ENCODE data around the gene SP6.

SP6 gene

GRCh38 chr17:47812146-47812920 is 38.6 kb downstream of the SP6 start:
- DNase-seq (ENCODE audit: low read depth in 2 of 2): no peak

GRCh38 chr17:47811709-47812108 is 39.3 kb downstream of the SP6 start:
- DNase-seq (ENCODE audit: low read depth in 2 of 2): no peak

- no peak for DNase-seq (ENCODE audit: low read depth in 2 of 2)
Observed at GRCh38 chr17:47810901-47811635, 39.9 kb downstream of the SP6 start.

- DNase-seq (ENCODE audit: low read depth in 2 of 2): no peak
Observed at GRCh38 chr17:47810200-47810821, 40.7 kb downstream of the SP6 start.

GRCh38 chr17:47808830-47809480 is 42.0 kb downstream of the SP6 start:
- DNase-seq (ENCODE audit: low read depth in 2 of 2): no peak

GRCh38 chr17:47808036-47808829 is 42.7 kb downstream of the SP6 start:
- no peak for DNase-seq (ENCODE audit: low read depth in 2 of 2)

GRCh38 chr17:47807421-47807820 is 43.5 kb downstream of the SP6 start:
- no peak for DNase-seq (ENCODE audit: low read depth in 2 of 2)

- no peak for DNase-seq (ENCODE audit: low read depth in 2 of 2)
Observed at GRCh38 chr17:47806913-47807255, 44.1 kb downstream of the SP6 start.

GRCh38 chr17:47806026-47806912 is 44.7 kb downstream of the SP6 start:
- no peak for DNase-seq (ENCODE audit: low read depth in 2 of 2)

GRCh38 chr17:47804461-47804860 is 46.5 kb downstream of the SP6 start:
- DNase-seq (ENCODE audit: low read depth in 2 of 2): no peak

GRCh38 chr17:47803751-47804150 is 47.2 kb downstream of the SP6 start:
- no peak for DNase-seq (ENCODE audit: low read depth in 2 of 2)

GRCh38 chr17:47803201-47803600 is 47.8 kb downstream of the SP6 start:
- no peak for DNase-seq (ENCODE audit: low read depth in 2 of 2)

GRCh38 chr17:47802341-47803022 is 48.5 kb downstream of the SP6 start:
- peak; percentile 19 to 44 for DNase-seq (ENCODE audit: low read depth in 2 of 2)

- no peak for DNase-seq (ENCODE audit: low read depth in 2 of 2)
Observed at GRCh38 chr17:47801906-47802305, 49.1 kb downstream of the SP6 start.

- DNase-seq (ENCODE audit: low read depth in 2 of 2): no peak
Observed at GRCh38 chr17:47801176-47801765, 49.7 kb downstream of the SP6 start.

- DNase-seq (ENCODE audit: low read depth in 2 of 2): no peak
Observed at GRCh38 chr17:47800686-47801085, 50.3 kb downstream of the SP6 start.

- no peak for DNase-seq (ENCODE audit: low read depth in 2 of 2)
Observed at GRCh38 chr17:47797797-47798196, 53.2 kb downstream of the SP6 start.

All from stimulated activated CD4-positive, alpha-beta T cell treated with anti-CD3 and anti-CD28 coated beads, Interleukin-1b, Interleukin-23, amount 100 ng/mL, for 1 hour (primary cell).